22Rv1 (cell line): ENCODE results near the gene CNTNAP2.

Experiments used
- H3K27ac ChIP-seq: fragments of 450-650 bp; 2 replicates; pipeline ENCODE4 v1.5.1; 2017
- CTCF ChIP-seq: fragments of 450-650 bp; IDR thresholded peaks from 2 replicates; pipeline ENCODE4 v1.5.1; 2017; ENCODE audit warnings: mild to moderate bottlenecking
- ZFX ChIP-seq: fragments of 450-650 bp; IDR thresholded peaks from 2 replicates; pipeline ENCODE4 v1.6.1; 2017; ENCODE audit warnings: antibody characterized with exemption, borderline replicate concordance

CNTNAP2 gene

GRCh38 chr7:148129023-148129422, 2012.4 kb downstream of the CNTNAP2 start:
- no peak overlapping the region for H3K27ac ChIP-seq
- TF ChIP-seq ZFX = no peak
- TF ChIP-seq CTCF = no peak

GRCh38 chr7:148135116-148135515, 2018.5 kb downstream of the CNTNAP2 start:
- no peak overlapping the region for H3K27ac ChIP-seq
- TF ChIP-seq ZFX = no peak
- no peak for TF ChIP-seq CTCF

GRCh38 chr7:148135997-148136396, 2019.4 kb downstream of the CNTNAP2 start:
- no peak overlapping the region for H3K27ac ChIP-seq
- TF ChIP-seq CTCF (no peak), ZFX (no peak)

- H3K27ac ChIP-seq = no peak overlapping the region
Measured at GRCh38 chr7:148142660-148143248, 2026.2 kb downstream of the CNTNAP2 start.

GRCh38 chr7:148144827-148145226, 2028.2 kb downstream of the CNTNAP2 start:
- no peak overlapping the region for H3K27ac ChIP-seq
- TF ChIP-seq CTCF = no peak
- no peak for TF ChIP-seq ZFX

More at GRCh38 chr7:148142660-148143248, 2026.2 kb downstream of the CNTNAP2 start:
- TF ChIP-seq CTCF (peak; percentile 91), ZFX (no peak)

GRCh38 chr7:148146346-148146745, 2029.7 kb downstream of the CNTNAP2 start:
- no peak overlapping the region for H3K27ac ChIP-seq
- TF ChIP-seq ZFX = no peak
- no peak for TF ChIP-seq CTCF

GRCh38 chr7:148147438-148147837, 2030.8 kb downstream of the CNTNAP2 start:
- TF ChIP-seq CTCF = no peak
- H3K27ac ChIP-seq = no peak overlapping the region
